K562 (cell line): ENCODE measurements around the gene FAM167B. TPM values are rescaled to one million over a fixed set of nuclear protein-coding genes. Genes with fewer than 3 reads are reported as not detected.

Experiments used
- BHLHE40 ChIP-seq: IDR thresholded peaks from 2 replicates; pipeline ENCODE4 v1.6.1; 2011; ENCODE audit warnings: low read length, improper control_type of control experiment
- CHCHD3 ChIP-seq: fragments of 250-450 bp; sonication (Bioruptor Pico); IDR thresholded peaks from 2 replicates; pipeline ENCODE4 v2.1.2; 2022; ENCODE audit warnings: mild to moderate bottlenecking
- LEF1 ChIP-seq: fragments of 450-650 bp; IDR thresholded peaks from 2 replicates; pipeline ENCODE4 v1.6.1; 2016; ENCODE audit warnings: mild to moderate bottlenecking
- STAT5B ChIP-seq: fragments of 250-450 bp; sonication (Bioruptor Pico); IDR thresholded peaks from 2 replicates; pipeline ENCODE4 v1.8.0; 2021; ENCODE audit warnings: mild to moderate bottlenecking, inconsistent platforms
- TFAM ChIP-seq: fragments of 250-450 bp; sonication (Bioruptor Pico); conservative IDR thresholded peaks from 2 replicates; pipeline ENCODE4 v1.5.0; 2021; ENCODE audit warnings: mild to moderate bottlenecking, moderate library complexity
- polyA plus RNA-seq, 8 experiments: library from polyadenylated mRNA; depleted of rRNA in 4 of 8; stranded (reverse) in 5 of 8; unstranded in 3 of 8; fragments of >200 nt; fragmentation: Nextera tagmentation in 2 of 8; fragmentation: Illumina TruSeq in 1 of 8; extraction: Ambion mirVana in 2 of 8; extraction: Trizol in 1 of 8; gene quantifications; 2 replicates each; pipeline versions ENCODE4 v1.2.1 to v1.2.3, GENCODE V29; 2011 to 2014; ENCODE audit warnings: inconsistent platforms in 1 of 8, missing spikeins in 1 of 8
- total RNA-seq, 7 experiments: library from RNA; depleted of rRNA in 6 of 7; stranded (reverse); fragments of >200 nt in 6 of 7; fragmentation: Illumina TruSeq in 2 of 7; extraction: Trizol in 2 of 7; gene quantifications; 2 replicates each; pipeline versions ENCODE4 v1.2.1 to v1.2.3, GENCODE V29; 2011 to 2021; ENCODE audit warnings: low replicate concordance in 1 of 7
- TF ChIP-seq, protein P1 (sequence below), 2 experiments: fragments of 450-650 bp; formaldehyde crosslinking in 1 of 2; IDR thresholded peaks; 2 replicates each; pipeline versions ENCODE4 v1.4.0 to v1.6.1; 2014 to 2020; ENCODE audit warnings: mild to moderate bottlenecking in 2 of 2, borderline replicate concordance in 1 of 2, low read depth in 1 of 2
- TF ChIP-seq, protein P2 (sequence below): sonication (generic); formaldehyde crosslinking; IDR thresholded peaks from 2 replicates; pipeline ENCODE4 v1.5.0; 2020; ENCODE audit warnings: missing genetic modification reagents
- TF ChIP-seq, protein P3 (sequence below): sonication (generic); formaldehyde crosslinking; IDR thresholded peaks from 2 replicates; pipeline ENCODE4 v1.8.0; 2023; ENCODE audit warnings: missing genetic modification reagents, mild to moderate bottlenecking, borderline replicate concordance
- TF ChIP-seq, protein P4 (sequence below): fragments of 450-650 bp; formaldehyde crosslinking; IDR thresholded peaks from 2 replicates; pipeline ENCODE4 v1.4.0; 2020; ENCODE audit warnings: mild to moderate bottlenecking, moderate library complexity

FAM167B gene
- total and polyA plus RNA-seq, 9 of the 15 experiments (the other 6 are each of a cell fraction or from before 2014, with no cell fraction given): not detected

DNA sequence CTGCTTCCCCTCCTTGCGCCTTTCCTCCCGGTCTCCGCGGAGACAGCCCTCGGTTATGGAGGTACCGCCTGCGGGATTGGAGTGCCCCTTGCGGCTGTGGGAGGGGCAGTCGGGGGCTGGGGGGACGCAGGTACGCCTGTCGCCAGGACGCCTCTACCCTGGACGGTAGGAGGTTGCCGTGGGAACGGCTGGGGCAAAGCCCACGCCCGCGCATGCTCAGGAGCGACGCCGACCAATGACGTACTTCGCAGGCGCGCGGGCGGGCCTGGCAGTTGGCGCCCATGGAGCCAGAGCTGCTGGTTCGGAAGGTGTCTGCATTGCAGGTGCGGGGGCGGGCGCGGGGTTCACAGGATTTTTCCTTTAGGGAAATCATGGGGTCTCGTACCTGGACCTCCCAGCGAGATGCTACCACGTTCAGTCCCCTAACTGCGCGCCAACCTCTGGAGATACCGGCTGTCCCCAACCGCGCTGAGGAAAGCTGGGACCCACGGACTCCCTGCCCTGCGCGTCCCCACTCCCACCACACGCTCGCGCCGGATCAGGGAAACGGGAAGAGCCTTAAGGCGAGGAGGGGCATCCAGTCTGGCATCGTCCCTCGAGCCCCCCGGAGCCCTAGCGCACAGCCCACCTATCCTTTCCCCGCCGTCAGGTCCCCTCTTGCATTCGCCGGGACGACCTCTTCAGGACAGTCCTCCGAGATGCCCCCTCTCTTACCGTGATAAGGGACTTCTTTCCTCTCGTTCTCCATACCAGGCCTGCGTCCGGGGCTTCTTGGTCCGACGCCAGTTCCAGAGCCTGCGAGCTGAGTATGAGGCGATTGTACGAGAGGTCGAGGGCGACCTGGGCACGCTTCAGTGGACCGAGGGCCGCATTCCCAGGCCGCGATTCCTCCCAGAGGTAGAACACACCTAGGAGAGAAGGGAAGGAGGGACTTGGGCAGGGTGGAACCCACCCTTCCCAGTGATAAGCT is 41.3 kb upstream of the FAM167B start, which contains the start of gene IQCC (continued):
- TF ChIP-seq, protein P1, sequence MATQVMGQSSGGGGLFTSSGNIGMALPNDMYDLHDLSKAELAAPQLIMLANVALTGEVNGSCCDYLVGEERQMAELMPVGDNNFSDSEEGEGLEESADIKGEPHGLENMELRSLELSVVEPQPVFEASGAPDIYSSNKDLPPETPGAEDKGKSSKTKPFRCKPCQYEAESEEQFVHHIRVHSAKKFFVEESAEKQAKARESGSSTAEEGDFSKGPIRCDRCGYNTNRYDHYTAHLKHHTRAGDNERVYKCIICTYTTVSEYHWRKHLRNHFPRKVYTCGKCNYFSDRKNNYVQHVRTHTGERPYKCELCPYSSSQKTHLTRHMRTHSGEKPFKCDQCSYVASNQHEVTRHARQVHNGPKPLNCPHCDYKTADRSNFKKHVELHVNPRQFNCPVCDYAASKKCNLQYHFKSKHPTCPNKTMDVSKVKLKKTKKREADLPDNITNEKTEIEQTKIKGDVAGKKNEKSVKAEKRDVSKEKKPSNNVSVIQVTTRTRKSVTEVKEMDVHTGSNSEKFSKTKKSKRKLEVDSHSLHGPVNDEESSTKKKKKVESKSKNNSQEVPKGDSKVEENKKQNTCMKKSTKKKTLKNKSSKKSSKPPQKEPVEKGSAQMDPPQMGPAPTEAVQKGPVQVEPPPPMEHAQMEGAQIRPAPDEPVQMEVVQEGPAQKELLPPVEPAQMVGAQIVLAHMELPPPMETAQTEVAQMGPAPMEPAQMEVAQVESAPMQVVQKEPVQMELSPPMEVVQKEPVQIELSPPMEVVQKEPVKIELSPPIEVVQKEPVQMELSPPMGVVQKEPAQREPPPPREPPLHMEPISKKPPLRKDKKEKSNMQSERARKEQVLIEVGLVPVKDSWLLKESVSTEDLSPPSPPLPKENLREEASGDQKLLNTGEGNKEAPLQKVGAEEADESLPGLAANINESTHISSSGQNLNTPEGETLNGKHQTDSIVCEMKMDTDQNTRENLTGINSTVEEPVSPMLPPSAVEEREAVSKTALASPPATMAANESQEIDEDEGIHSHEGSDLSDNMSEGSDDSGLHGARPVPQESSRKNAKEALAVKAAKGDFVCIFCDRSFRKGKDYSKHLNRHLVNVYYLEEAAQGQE (IDR thresholded peaks at IDR 0.05; ENCODE audit: borderline replicate concordance): no peak
- TF ChIP-seq, protein P1 (CRISPR knock-in tag; IDR thresholded peaks at IDR 0.05; ENCODE audit: low read depth): peak; percentile 30; the same call in 1 of the 2 replicates
- TF ChIP-seq TFAM (no peak), STAT5B (CRISPR knock-in tag) (no peak), LEF1 (no peak), CHCHD3 (CRISPR knock-in tag) (0 out of 2 replicates have a peak, but pooled peaks have one; percentile 68), BHLHE40 (peak; percentile 49)
- TF ChIP-seq, protein P2, sequence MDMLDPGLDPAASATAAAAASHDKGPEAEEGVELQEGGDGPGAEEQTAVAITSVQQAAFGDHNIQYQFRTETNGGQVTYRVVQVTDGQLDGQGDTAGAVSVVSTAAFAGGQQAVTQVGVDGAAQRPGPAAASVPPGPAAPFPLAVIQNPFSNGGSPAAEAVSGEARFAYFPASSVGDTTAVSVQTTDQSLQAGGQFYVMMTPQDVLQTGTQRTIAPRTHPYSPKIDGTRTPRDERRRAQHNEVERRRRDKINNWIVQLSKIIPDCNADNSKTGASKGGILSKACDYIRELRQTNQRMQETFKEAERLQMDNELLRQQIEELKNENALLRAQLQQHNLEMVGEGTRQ: no peak
- TF ChIP-seq, protein P3, sequence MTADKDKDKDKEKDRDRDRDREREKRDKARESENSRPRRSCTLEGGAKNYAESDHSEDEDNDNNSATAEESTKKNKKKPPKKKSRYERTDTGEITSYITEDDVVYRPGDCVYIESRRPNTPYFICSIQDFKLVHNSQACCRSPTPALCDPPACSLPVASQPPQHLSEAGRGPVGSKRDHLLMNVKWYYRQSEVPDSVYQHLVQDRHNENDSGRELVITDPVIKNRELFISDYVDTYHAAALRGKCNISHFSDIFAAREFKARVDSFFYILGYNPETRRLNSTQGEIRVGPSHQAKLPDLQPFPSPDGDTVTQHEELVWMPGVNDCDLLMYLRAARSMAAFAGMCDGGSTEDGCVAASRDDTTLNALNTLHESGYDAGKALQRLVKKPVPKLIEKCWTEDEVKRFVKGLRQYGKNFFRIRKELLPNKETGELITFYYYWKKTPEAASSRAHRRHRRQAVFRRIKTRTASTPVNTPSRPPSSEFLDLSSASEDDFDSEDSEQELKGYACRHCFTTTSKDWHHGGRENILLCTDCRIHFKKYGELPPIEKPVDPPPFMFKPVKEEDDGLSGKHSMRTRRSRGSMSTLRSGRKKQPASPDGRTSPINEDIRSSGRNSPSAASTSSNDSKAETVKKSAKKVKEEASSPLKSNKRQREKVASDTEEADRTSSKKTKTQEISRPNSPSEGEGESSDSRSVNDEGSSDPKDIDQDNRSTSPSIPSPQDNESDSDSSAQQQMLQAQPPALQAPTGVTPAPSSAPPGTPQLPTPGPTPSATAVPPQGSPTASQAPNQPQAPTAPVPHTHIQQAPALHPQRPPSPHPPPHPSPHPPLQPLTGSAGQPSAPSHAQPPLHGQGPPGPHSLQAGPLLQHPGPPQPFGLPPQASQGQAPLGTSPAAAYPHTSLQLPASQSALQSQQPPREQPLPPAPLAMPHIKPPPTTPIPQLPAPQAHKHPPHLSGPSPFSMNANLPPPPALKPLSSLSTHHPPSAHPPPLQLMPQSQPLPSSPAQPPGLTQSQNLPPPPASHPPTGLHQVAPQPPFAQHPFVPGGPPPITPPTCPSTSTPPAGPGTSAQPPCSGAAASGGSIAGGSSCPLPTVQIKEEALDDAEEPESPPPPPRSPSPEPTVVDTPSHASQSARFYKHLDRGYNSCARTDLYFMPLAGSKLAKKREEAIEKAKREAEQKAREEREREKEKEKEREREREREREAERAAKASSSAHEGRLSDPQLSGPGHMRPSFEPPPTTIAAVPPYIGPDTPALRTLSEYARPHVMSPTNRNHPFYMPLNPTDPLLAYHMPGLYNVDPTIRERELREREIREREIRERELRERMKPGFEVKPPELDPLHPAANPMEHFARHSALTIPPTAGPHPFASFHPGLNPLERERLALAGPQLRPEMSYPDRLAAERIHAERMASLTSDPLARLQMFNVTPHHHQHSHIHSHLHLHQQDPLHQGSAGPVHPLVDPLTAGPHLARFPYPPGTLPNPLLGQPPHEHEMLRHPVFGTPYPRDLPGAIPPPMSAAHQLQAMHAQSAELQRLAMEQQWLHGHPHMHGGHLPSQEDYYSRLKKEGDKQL (CRISPR knock-in tag): no peak
- TF ChIP-seq, protein P4, sequence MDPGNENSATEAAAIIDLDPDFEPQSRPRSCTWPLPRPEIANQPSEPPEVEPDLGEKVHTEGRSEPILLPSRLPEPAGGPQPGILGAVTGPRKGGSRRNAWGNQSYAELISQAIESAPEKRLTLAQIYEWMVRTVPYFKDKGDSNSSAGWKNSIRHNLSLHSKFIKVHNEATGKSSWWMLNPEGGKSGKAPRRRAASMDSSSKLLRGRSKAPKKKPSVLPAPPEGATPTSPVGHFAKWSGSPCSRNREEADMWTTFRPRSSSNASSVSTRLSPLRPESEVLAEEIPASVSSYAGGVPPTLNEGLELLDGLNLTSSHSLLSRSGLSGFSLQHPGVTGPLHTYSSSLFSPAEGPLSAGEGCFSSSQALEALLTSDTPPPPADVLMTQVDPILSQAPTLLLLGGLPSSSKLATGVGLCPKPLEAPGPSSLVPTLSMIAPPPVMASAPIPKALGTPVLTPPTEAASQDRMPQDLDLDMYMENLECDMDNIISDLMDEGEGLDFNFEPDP: no peak
